ENCODE measurements around the gene UBE2G2. TPM values are rescaled to one million over a fixed set of nuclear protein-coding genes. Genes with fewer than 3 reads are reported as not detected.

Gene UBE2G2
- total RNA-seq, 1 experiment from 2014 or later: 91.3 TPM

GRCh38 chr21:44730028-44730395 lies 71.6 kb downstream of the UBE2G2 start:
- CTCF ChIA-PET: no interaction called here
- Histone ChIP-seq H3K9me3 (no peaks in the 10 kb centered on the region), H3K27me3 (replicated peaks; ENCODE audit: control insufficient read depth, insufficient read depth, low read length) (no peaks in the 10 kb centered on the region), H3K36me3 (ENCODE audit: control insufficient read depth, insufficient read depth, low read length) (no peaks in the 10 kb centered on the region), H3K4me1 (no peaks in the 10 kb centered on the region), H3K4me3 (ENCODE audit: low read depth, low read length) (no peak overlapping the region)
- no peak overlapping the region for H3K4me3 Mint-ChIP-seq (ENCODE audit: unreplicated experiment)
- H3K4me1 Mint-ChIP-seq (ENCODE audit: low read depth, unreplicated experiment): no peaks in the 10 kb centered on the region
- no peaks in the 10 kb centered on the region for H3K27me3 Mint-ChIP-seq (ENCODE audit: insufficient read depth, unreplicated experiment)
- H3K9me3 Mint-ChIP-seq (ENCODE audit: unreplicated experiment): no peaks in the 10 kb centered on the region
- no peak for TF ChIP-seq CTCF (IDR thresholded peaks at IDR 0.05; ENCODE audit: insufficient read depth in 1 of 2, low read depth in 1 of 2, low read length in 1 of 2, severe bottlenecking in 1 of 2, unreplicated experiment in 1 of 2)
- no peaks in the 10 kb centered on the region for H3K36me3 Mint-ChIP-seq (ENCODE audit: insufficient read depth, unreplicated experiment)
- DNase-seq: no peak
- H3K27ac Mint-ChIP-seq (ENCODE audit: unreplicated experiment): no peak overlapping the region
- POLR2A ChIA-PET: no interaction called here
- intact Hi-C loops (cut with micrococcal nuclease; ENCODE audit: unreplicated experiment): no loop called here
- BruUV-seq (replicated peaks): no TSS peak

- H3K27ac Mint-ChIP-seq (ENCODE audit: unreplicated experiment): no peak overlapping the region
- H3K9me3 Mint-ChIP-seq (ENCODE audit: unreplicated experiment): no peaks in the 10 kb centered on the region
- H3K4me1 ChIP-seq: no peaks in the 10 kb centered on the region
- no peaks in the 10 kb centered on the region for H3K4me1 Mint-ChIP-seq (ENCODE audit: low read depth, unreplicated experiment)
- H3K36me3 ChIP-seq (ENCODE audit: control insufficient read depth, insufficient read depth, low read length): no peaks in the 10 kb centered on the region
- intact Hi-C loops (cut with micrococcal nuclease; ENCODE audit: unreplicated experiment): no loop called here
- no TSS peak for BruUV-seq (replicated peaks)
- no peaks in the 10 kb centered on the region for H3K36me3 Mint-ChIP-seq (ENCODE audit: insufficient read depth, unreplicated experiment)
- DNase-seq: no peak
- H3K27me3 ChIP-seq (replicated peaks; ENCODE audit: control insufficient read depth, insufficient read depth, low read length): no peaks in the 10 kb centered on the region
- no peak overlapping the region for H3K4me3 ChIP-seq (ENCODE audit: low read depth, low read length)
- H3K27me3 Mint-ChIP-seq (ENCODE audit: insufficient read depth, unreplicated experiment): no peaks in the 10 kb centered on the region
- CTCF ChIA-PET: no interaction called here
- H3K9me3 ChIP-seq: no peaks in the 10 kb centered on the region
- H3K4me3 Mint-ChIP-seq (ENCODE audit: unreplicated experiment): no peak overlapping the region
- POLR2A ChIA-PET: no interaction called here
- no peak for TF ChIP-seq CTCF (IDR thresholded peaks at IDR 0.05; ENCODE audit: insufficient read depth in 1 of 2, low read depth in 1 of 2, low read length in 1 of 2, severe bottlenecking in 1 of 2, unreplicated experiment in 1 of 2)
These were observed 72.1 kb downstream of the UBE2G2 start for GRCh38 chr21:44729336-44730027.

GRCh38 chr21:44728716-44729115 lies 72.9 kb downstream of the UBE2G2 start:
- H3K4me3 ChIP-seq (ENCODE audit: low read depth, low read length): no peak overlapping the region
- Mint-ChIP-seq H3K9me3 (ENCODE audit: unreplicated experiment) (no peaks in the 10 kb centered on the region), H3K36me3 (ENCODE audit: insufficient read depth, unreplicated experiment) (no peaks in the 10 kb centered on the region), H3K4me1 (ENCODE audit: low read depth, unreplicated experiment) (no peaks in the 10 kb centered on the region), H3K27me3 (ENCODE audit: insufficient read depth, unreplicated experiment) (peaks cover 2% of the 10 kb centered on the region), H3K4me3 (ENCODE audit: unreplicated experiment) (no peak overlapping the region), H3K27ac (ENCODE audit: unreplicated experiment) (no peak overlapping the region)
- H3K27me3 ChIP-seq (replicated peaks; ENCODE audit: control insufficient read depth, insufficient read depth, low read length): no peaks in the 10 kb centered on the region
- no peaks in the 10 kb centered on the region for H3K4me1 ChIP-seq
- TF ChIP-seq CTCF (IDR thresholded peaks at IDR 0.05; ENCODE audit: insufficient read depth in 1 of 2, low read depth in 1 of 2, low read length in 1 of 2, severe bottlenecking in 1 of 2, unreplicated experiment in 1 of 2): no peak
- DNase-seq: no peak
- CTCF ChIA-PET: no interaction called here
- intact Hi-C loops (cut with micrococcal nuclease; ENCODE audit: unreplicated experiment): no loop called here
- POLR2A ChIA-PET: no interaction called here
- BruUV-seq (replicated peaks): no TSS peak
- H3K9me3 ChIP-seq: no peaks in the 10 kb centered on the region
- H3K36me3 ChIP-seq (ENCODE audit: control insufficient read depth, insufficient read depth, low read length): no peaks in the 10 kb centered on the region
